ENCODE measurements around the gene NEU1. TPM values are rescaled to one million over a fixed set of nuclear protein-coding genes. Genes with fewer than 3 reads are reported as not detected.

The NEU1 gene
- total and polyA plus RNA-seq, 2 donors (not counting 1 experiment from before 2014, with no cell fraction given) = 25.3 to 35.1 TPM

DNA sequence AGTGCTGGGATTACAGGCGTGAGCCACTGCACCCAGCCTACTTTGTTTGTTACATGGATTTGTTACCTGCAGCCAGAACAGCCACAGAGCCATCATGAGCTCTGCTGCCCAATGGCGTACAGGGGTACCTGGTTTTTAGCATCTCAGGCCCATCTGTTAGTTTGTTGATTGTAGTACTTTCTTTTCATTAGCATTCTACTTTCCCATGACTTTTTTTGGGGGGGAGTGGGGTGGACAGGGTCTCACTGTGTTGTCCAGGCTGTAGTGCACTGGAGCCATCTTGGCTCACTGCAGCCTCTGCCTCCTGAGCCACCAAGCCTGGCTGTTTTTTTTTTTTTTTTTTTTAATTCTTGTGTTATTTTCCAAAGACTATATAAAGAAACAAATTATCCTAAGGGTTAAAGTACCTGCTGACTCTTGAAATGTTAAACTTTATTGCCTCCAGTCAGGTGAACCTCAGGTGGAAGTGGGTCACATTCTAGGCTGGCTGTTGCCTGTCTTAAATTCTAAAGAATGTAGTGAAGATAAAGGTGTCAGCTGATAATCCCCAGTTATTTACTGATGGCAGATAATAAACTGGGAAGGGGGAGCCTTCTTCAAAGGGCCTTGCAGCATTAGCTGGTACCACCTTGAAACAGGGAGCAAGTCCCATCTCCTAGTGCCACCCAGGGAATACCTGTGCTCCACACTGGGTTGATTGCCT lies 15.2 kb downstream of the NEU1 start:
- Histone ChIP-seq H3K4me2 (replicated peaks; ENCODE audit: low read depth, low read length, poor library complexity, severe bottlenecking) (no peak overlapping the region), H3K4me3 (ENCODE audit: control extremely low read depth in 1 of 5, extremely low read depth in 1 of 5, insufficient read depth in 1 of 5, low read depth in 2 of 5, low read length in 4 of 5) (no peak overlapping the region), H3K27me3 (replicated peaks in 1 of 4; ENCODE audit: control extremely low read depth in 1 of 4, control insufficient read depth in 3 of 4, insufficient read depth in 4 of 4, low read length in 3 of 4) (no peaks in the 10 kb centered on the region), H3K27ac (ENCODE audit: low read length in 2 of 2) (no peak overlapping the region), H3K4me1 (ENCODE audit: control insufficient read depth in 2 of 2, insufficient read depth in 2 of 2, low read length in 2 of 2) (peaks cover 0 to 3% of the 10 kb centered on the region in 2 donors), H3K36me3 (replicated peaks in 1 of 2; ENCODE audit: control extremely low read depth in 1 of 2, control insufficient read depth in 1 of 2, extremely low read depth in 1 of 2, insufficient read depth in 2 of 2, low read length in 1 of 2) (no peaks in the 10 kb centered on the region), H3K9ac (ENCODE audit: low read length) (no peak overlapping the region), H2AFZ (ENCODE audit: insufficient read depth, low read depth, low read length, poor library complexity, severe bottlenecking) (no peak overlapping the region), H4K20me1 (ENCODE audit: control insufficient read depth, insufficient read depth, low read length, poor library complexity, severe bottlenecking) (no peaks in the 10 kb centered on the region), H3K9me3 (ENCODE audit: control extremely low read depth in 1 of 3, control insufficient read depth in 2 of 3, insufficient read depth in 1 of 3, low read length in 2 of 3) (no peaks in the 10 kb centered on the region), H3K79me2 (ENCODE audit: control insufficient read depth, insufficient read depth, low read length) (no peaks in the 10 kb centered on the region)
- H3K27me3 Mint-ChIP-seq = no peaks in the 10 kb centered on the region
- H3K9me3 Mint-ChIP-seq (ENCODE audit: insufficient read depth) = no peaks in the 10 kb centered on the region
- no peak overlapping the region for H3K27ac Mint-ChIP-seq
- no peak for ATAC-seq (ENCODE audit: low read depth)
- no peak for DNase-seq
- no peaks in the 10 kb centered on the region for H3K4me1 Mint-ChIP-seq
- ChIA-PET POLR2A (interaction anchor here (0.7 kb wide), 1 partner anchor 15 kb away, joined by 5 read pairs; the partner anchor contains the start of gene NEU1), CTCF (no interaction called here)
- intact Hi-C loops (cut with micrococcal nuclease) = no loop called here
- H3K4me3 Mint-ChIP-seq = no peak overlapping the region
- no peak for TF ChIP-seq CTCF (IDR thresholded peaks at IDR 0.05)
- TF ChIP-seq EZH2 (IDR thresholded peaks at IDR 0.05; ENCODE audit: borderline replicate concordance, insufficient read depth, low read depth, low read length, poor library complexity, severe bottlenecking) = no peak
- 100% methylated on average over 1 of the region's 2 CpGs for WGBS (ENCODE audit: insufficient coverage)

DNA sequence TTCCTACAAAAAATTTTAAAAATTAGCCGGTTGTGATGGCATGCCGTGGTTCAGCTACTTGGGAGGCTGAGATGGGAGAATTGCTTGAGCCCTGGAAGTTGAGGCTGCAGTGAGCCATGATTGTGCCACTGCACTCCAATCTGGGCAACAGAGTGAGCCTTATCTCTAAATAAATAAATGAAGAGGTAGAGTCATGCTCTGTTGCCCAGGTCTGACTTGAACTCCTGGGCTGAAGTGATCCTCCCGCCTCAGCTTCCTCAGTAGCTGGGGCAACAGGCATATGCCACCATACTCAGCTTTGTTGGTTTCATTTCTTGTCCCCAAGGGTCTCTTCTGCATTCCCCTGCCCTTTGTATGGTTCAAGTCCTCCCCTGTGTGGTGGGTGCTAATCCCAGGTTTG lies 18.1 kb downstream of the NEU1 start:
- TF ChIP-seq EZH2 (IDR thresholded peaks at IDR 0.05; ENCODE audit: borderline replicate concordance, insufficient read depth, low read depth, low read length, poor library complexity, severe bottlenecking) (no peak), CTCF (IDR thresholded peaks at IDR 0.05) (no peak)
- Histone ChIP-seq H3K9me3 (ENCODE audit: control extremely low read depth in 1 of 3, control insufficient read depth in 2 of 3, insufficient read depth in 1 of 3, low read length in 2 of 3) (no peaks in the 10 kb centered on the region), H4K20me1 (ENCODE audit: control insufficient read depth, insufficient read depth, low read length, poor library complexity, severe bottlenecking) (no peaks in the 10 kb centered on the region), H3K27ac (ENCODE audit: low read length in 2 of 2) (no peak overlapping the region), H3K9ac (ENCODE audit: low read length) (no peak overlapping the region), H2AFZ (ENCODE audit: insufficient read depth, low read depth, low read length, poor library complexity, severe bottlenecking) (no peak overlapping the region), H3K4me2 (replicated peaks; ENCODE audit: low read depth, low read length, poor library complexity, severe bottlenecking) (no peak overlapping the region), H3K36me3 (replicated peaks in 1 of 2; ENCODE audit: control extremely low read depth in 1 of 2, control insufficient read depth in 1 of 2, extremely low read depth in 1 of 2, insufficient read depth in 2 of 2, low read length in 1 of 2) (peaks cover 4 to 20% of the 10 kb centered on the region in 2 experiments), H3K4me1 (ENCODE audit: control insufficient read depth in 2 of 2, insufficient read depth in 2 of 2, low read length in 2 of 2) (peaks cover 0 to 3% of the 10 kb centered on the region in 2 donors), H3K79me2 (ENCODE audit: control insufficient read depth, insufficient read depth, low read length) (no peaks in the 10 kb centered on the region), H3K27me3 (replicated peaks in 1 of 4; ENCODE audit: control extremely low read depth in 1 of 4, control insufficient read depth in 3 of 4, insufficient read depth in 4 of 4, low read length in 3 of 4) (no peaks in the 10 kb centered on the region), H3K4me3 (ENCODE audit: control extremely low read depth in 1 of 5, extremely low read depth in 1 of 5, insufficient read depth in 1 of 5, low read depth in 2 of 5, low read length in 4 of 5) (no peak overlapping the region)
- CTCF ChIA-PET = no interaction called here
- Mint-ChIP-seq H3K27ac (no peak overlapping the region), H3K4me1 (no peaks in the 10 kb centered on the region), H3K9me3 (ENCODE audit: insufficient read depth) (no peaks in the 10 kb centered on the region), H3K4me3 (no peak overlapping the region), H3K27me3 (no peaks in the 10 kb centered on the region)
- WGBS (ENCODE audit: insufficient coverage) = 95% methylated on average over 2 of the region's 3 CpGs
- intact Hi-C loops (cut with micrococcal nuclease) = no loop called here
- DNase-seq (no peak), ATAC-seq (ENCODE audit: low read depth) (no peak)
- POLR2A ChIA-PET = no interaction called here
